GM12878 (cell line): ENCODE measurements around the gene MAD1L1. TPM values are rescaled to one million over a fixed set of nuclear protein-coding genes. Genes with fewer than 3 reads are reported as not detected.

Source experiments
- ATAC-seq: fragments of 200-7000 bp; cut with Tn5 transposase; 3 replicates; pipeline ENCODE4 v1.9.1; 2020; ENCODE audit warnings: mild to moderate bottlenecking, moderate library complexity
- BruUV-seq: library from RNA; stranded (reverse); fragments of 400-500 nt; replicated peaks from 2 replicates; lab custom pipeline; 2021; lab: Mats Ljungman, UMichigan
- CTCF ChIA-PET: fragments of 300-600 bp; sonication (Branson Sonifier 250); formaldehyde crosslinking; extraction: SDS; loops from one replicate; lab custom pipeline; 2021; ENCODE audit warnings: inconsistent platforms; lab: Yijun Ruan, JAX
- POLR2A ChIA-PET: fragments of 350-600 bp; formaldehyde crosslinking; extraction: SDS; loops from one replicate; lab custom pipeline; 2021; ENCODE audit warnings: inconsistent platforms; lab: Charles Lee
- RAD21 ChIA-PET: fragments of 300-600 bp; sonication (Branson Sonifier 250); formaldehyde crosslinking; loops from one replicate; lab custom pipeline; 2023; ENCODE audit warnings: antibody characterized with exemption; ENCODE audit not compliant: unreplicated experiment; lab: Charles Lee
- SMC1A ChIA-PET: fragments of 300-600 bp; sonication (Branson Sonifier 250); formaldehyde crosslinking; loops from one replicate; lab custom pipeline; 2023; ENCODE audit not compliant: unreplicated experiment, uncharacterized antibody; lab: Charles Lee
- DNase-seq: peaks from one replicate; pipeline ENCODE4 v3.0.0-alpha.2; 2011; ENCODE audit warnings: low read depth, low spot score
- FAIRE-seq: peaks from 3 replicates; lab custom pipeline; 2011; peaks lifted over from hg19 to GRCh38; lab: Jason Lieb, UNC
- H2AFZ ChIP-seq: 2 replicates; pipeline ENCODE4 v1.6.0; 2011; ENCODE audit warnings: low read depth, low read length, control low read depth; ENCODE audit not compliant: control insufficient read depth
- H3K27ac ChIP-seq: 2 replicates; pipeline ENCODE4 v1.5.1; 2011; ENCODE audit warnings: control low read depth; ENCODE audit not compliant: control insufficient read depth, insufficient read depth
- H3K27me3 ChIP-seq, 2 experiments: replicated peaks in 1 of 2; 2 replicates each; pipeline versions ENCODE4 v1.6.0 to v1.6.1; 2011; ENCODE audit warnings: low read length in 1 of 2; ENCODE audit not compliant: control insufficient read depth in 2 of 2, insufficient read depth in 2 of 2
- H3K36me3 ChIP-seq, 2 experiments: 2 replicates each; pipeline ENCODE4 v1.5.1; 2011; ENCODE audit warnings: low read length in 1 of 2; ENCODE audit not compliant: control insufficient read depth in 2 of 2, insufficient read depth in 2 of 2
- H3K4me1 ChIP-seq: 2 replicates; pipeline ENCODE4 v1.6.1; 2011; ENCODE audit warnings: mild to moderate bottlenecking, low read length, moderate library complexity, mixed read lengths; ENCODE audit not compliant: control insufficient read depth, insufficient read depth
- H3K4me2 ChIP-seq: 2 replicates; pipeline ENCODE4 v1.6.0; 2011; ENCODE audit warnings: control low read depth; ENCODE audit not compliant: control insufficient read depth, insufficient read depth
- H3K4me3 ChIP-seq: fragments of 200-600 bp; sonication (generic); 2 replicates; pipeline ENCODE4 v1.5.1; 2016
- H3K79me2 ChIP-seq: 2 replicates; pipeline ENCODE4 v1.6.0; 2011; ENCODE audit warnings: low read length; ENCODE audit not compliant: control insufficient read depth, insufficient read depth
- H3K9ac ChIP-seq: 2 replicates; pipeline ENCODE4 v1.8.0; 2011; ENCODE audit warnings: low read length, control low read depth, mixed read lengths; ENCODE audit not compliant: control insufficient read depth, insufficient read depth
- H3K9me3 ChIP-seq: replicated peaks from 3 replicates; pipeline ENCODE4 v1.5.1; 2011; ENCODE audit warnings: mild to moderate bottlenecking, low read length; ENCODE audit not compliant: control insufficient read depth, insufficient read depth
- H4K20me1 ChIP-seq: 2 replicates; pipeline ENCODE4 v1.6.0; 2011; ENCODE audit not compliant: control insufficient read depth, insufficient read depth
- CREM ChIP-seq: IDR thresholded peaks from 2 replicates; pipeline ENCODE4 v1.6.1; 2014; ENCODE audit warnings: antibody characterized with exemption, low read depth
- EED ChIP-seq: sonication (generic); IDR thresholded peaks from 2 replicates; pipeline ENCODE4 v1.6.1; 2016; ENCODE audit warnings: antibody characterized with exemption, low read depth
- KDM1A ChIP-seq: fragments of 200-600 bp; sonication (generic); IDR thresholded peaks from 2 replicates; pipeline ENCODE4 v1.6.1; 2016; ENCODE audit warnings: borderline replicate concordance
- NFYA ChIP-seq: IDR thresholded peaks from 2 replicates; pipeline ENCODE4 v1.6.1; 2011; ENCODE audit warnings: low read depth, mild to moderate bottlenecking, low read length, improper control_type of control experiment, borderline replicate concordance
- NR2C1 ChIP-seq: fragments of 450-650 bp; IDR thresholded peaks from 2 replicates; pipeline ENCODE4 v1.6.1; 2017; ENCODE audit warnings: antibody characterized with exemption, mild to moderate bottlenecking, moderate library complexity
- PAX5 ChIP-seq: IDR thresholded peaks from 2 replicates; pipeline ENCODE4 v1.6.1; 2011; ENCODE audit warnings: low read depth, low read length, borderline replicate concordance
- RFX5 ChIP-seq: IDR thresholded peaks from 2 replicates; pipeline ENCODE4 v1.6.1; 2011; ENCODE audit warnings: low read depth, low read length, improper control_type of control experiment
- TAF1 ChIP-seq: IDR thresholded peaks from 2 replicates; pipeline ENCODE4 v1.6.1; 2011; ENCODE audit warnings: mild to moderate bottlenecking, low read depth, low read length, borderline replicate concordance
- ZNF384 ChIP-seq: IDR thresholded peaks from 2 replicates; pipeline ENCODE4 v1.6.1; 2012; ENCODE audit warnings: low read depth, mild to moderate bottlenecking, low read length, improper control_type of control experiment, borderline replicate concordance
- WGBS: methylation state at CpG from one replicate; pipeline ENCODE4 v1.1.6; 2016; ENCODE audit warnings: low lambda C conversion rate; ENCODE audit not compliant: insufficient replicate concordance, insufficient coverage; ENCODE audit errors: missing lambda C conversion rate; 5-methylcytosine and 5-hydroxymethylcytosine counted together
- in situ Hi-C: fragments of 300-500 bp; cut with MboI; formaldehyde crosslinking; loops from 9 replicates; pipeline ENCODE4 v1.14.3; 2018; ENCODE audit warnings: mixed read lengths
- intact Hi-C: fragments of 100-400 bp; cut with micrococcal nuclease; formaldehyde crosslinking; loops from one replicate; pipeline ENCODE4 v1.14.2; 2022; ENCODE audit not compliant: unreplicated experiment
- polyA plus RNA-seq, 11 experiments: library from polyadenylated mRNA; depleted of rRNA in 4 of 11; unstranded in 6 of 11; stranded (reverse) in 5 of 11; fragments of >200 nt; fragmentation: Nextera tagmentation in 4 of 11; fragmentation: Illumina TruSeq in 1 of 11; extraction: Ambion mirVana in 4 of 11; extraction: Trizol in 1 of 11; gene quantifications; 1 replicate in 1 of 11; 2 replicates in 10 of 11; pipeline versions ENCODE4 v1.2.1 to v1.2.3, GENCODE V29; 2011 to 2016; ENCODE audit warnings: inconsistent platforms in 2 of 11, missing spikeins in 2 of 11, low read depth in 1 of 11
- total RNA-seq, 4 experiments: library from RNA; depleted of rRNA in 3 of 4; stranded (reverse); fragments of >200 nt in 3 of 4; fragmentation: Illumina TruSeq in 1 of 4; extraction: Trizol in 1 of 4; gene quantifications; 2 replicates each; pipeline versions ENCODE4 v1.2.1 to v1.2.3, GENCODE V29; 2013 to 2021

MAD1L1 gene
- total and polyA plus RNA-seq, 10 of the 15 experiments (the other 5 are each of a cell fraction or from before 2014, with no cell fraction given) = 2.2 to 76.8 (median 38.3) TPM

DNA sequence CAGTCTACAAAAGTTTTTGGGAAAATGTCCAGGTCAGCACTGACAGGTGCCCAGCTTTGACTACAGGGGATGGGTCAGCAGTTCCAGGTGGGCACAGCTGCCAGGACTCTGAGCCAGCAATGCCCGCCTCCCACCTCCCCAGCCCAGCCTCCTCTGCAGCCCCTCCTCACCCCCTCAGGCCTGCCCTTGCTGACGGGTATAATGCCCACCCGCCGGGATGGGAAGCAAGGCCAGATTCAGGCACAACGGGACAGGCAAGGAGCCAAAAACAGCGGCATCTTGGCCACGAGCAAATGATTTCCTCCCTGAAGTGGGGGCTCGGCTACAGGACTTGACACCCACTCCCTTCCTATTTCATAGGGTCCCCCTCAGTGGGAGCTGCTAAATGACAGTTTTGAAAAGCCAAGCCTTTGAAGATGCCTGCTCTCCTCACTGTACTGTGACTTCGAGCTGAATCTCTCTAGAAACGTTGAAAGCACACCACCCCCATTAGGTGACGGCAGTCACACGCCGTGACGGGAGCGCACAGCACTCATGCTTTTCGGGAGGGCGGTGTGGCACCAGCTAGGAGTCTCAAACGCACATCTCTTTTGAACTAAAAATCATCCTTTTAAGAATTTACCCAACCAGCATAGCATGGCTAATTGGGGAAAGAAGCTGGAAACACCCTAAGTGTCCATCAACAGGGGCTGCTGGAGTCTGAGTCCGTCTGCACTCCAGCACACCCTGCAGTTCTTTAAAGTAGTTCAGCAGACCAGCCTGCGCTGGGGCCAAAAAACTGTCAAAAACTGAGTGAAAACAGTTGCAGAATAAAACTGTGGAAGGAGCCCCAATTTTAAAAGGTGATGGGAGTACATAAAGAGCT lies 29.6 kb downstream of the MAD1L1 start:
- H3K27ac ChIP-seq = no peak overlapping the region
- ChIA-PET POLR2A (interaction anchor here (0.6 kb wide), 2 partner anchors 133 to 858 kb away, joined by 4 to 5 read pairs; no protein-coding TSS in a partner anchor), SMC1A (interaction anchor here (0.9 to 1.9 kb wide), 3 partner anchors 13 to 103 kb away, joined by 3 to 4 read pairs (median 3); no protein-coding TSS in a partner anchor), RAD21 (interaction anchor here (0.6 to 1.3 kb wide), 5 partner anchors 8 to 146 kb away, joined by 3 to 4 read pairs (median 4); no protein-coding TSS in a partner anchor), CTCF (interaction anchor here (1.3 to 1.8 kb wide), 3 partner anchors 8 to 145 kb away, joined by 4 to 11 read pairs (median 6); no protein-coding TSS in a partner anchor)
- FAIRE-seq (no peak), ATAC-seq (no peak), DNase-seq (no peak)
- no peaks in the 10 kb centered on the region for H3K9me3 ChIP-seq
- H3K4me3 ChIP-seq = no peak overlapping the region
- no peak overlapping the region; the same call in 1 of the 2 replicates for H3K9ac ChIP-seq
- intact Hi-C loops = loop anchor here (10.0 kb wide), 1 partner anchor 388 kb away; no protein-coding TSS in a partner anchor
- no peaks in the 10 kb centered on the region for H4K20me1 ChIP-seq
- peaks cover 9% of the 10 kb centered on the region for H3K4me1 ChIP-seq
- peaks cover 10 to 28% of the 10 kb centered on the region in 2 experiments for H3K36me3 ChIP-seq
- 83% methylated on average over 20 of the region's 20 CpGs for WGBS
- no peaks in the 10 kb centered on the region for H3K79me2 ChIP-seq
- TF ChIP-seq TAF1 (no peak), ZNF384 (no peak), PAX5 (no peak), NFYA (no peak), CREM (no peak), EED (no peak), NR2C1 (no peak), RFX5 (no peak), KDM1A (no peak)
- in situ Hi-C loops = no loop called here
- no peaks in the 10 kb centered on the region for H3K27me3 ChIP-seq
- H3K4me2 ChIP-seq = peak overlapping the region; percentile 30; the same call in 1 of the 2 replicates
- H2AFZ ChIP-seq = no peak overlapping the region
- no TSS peak for BruUV-seq
